Activated CD8-positive, alpha-beta memory T cell treated with anti-CD3 and anti-CD28 coated beads, Interleukin-2, amount 50 U/mL, for 1 hour (primary cell): Measurements from ENCODE around the gene TANGO2.

ENCODE experiments used
- DNase-seq: peaks from one replicate; pipeline ENCODE4 v3.0.0-alpha.2; 2020; ENCODE audit errors: extremely low read depth

Gene TANGO2

GRCh38 chr22:20020533-20021195 is at the start of gene TANGO2:
Gene TANGO2, plus strand, starts transcription at chr22:20021110. Its CDS starts 15,689 bp downstream, at chr22:20036799.
- DNase-seq = peak; percentile 58

- DNase-seq = no peak
These were observed 49.4 kb upstream of the TANGO2 start for GRCh38 chr22:19971276-19972124.

- DNase-seq = no peak
These were observed 48.7 kb upstream of the TANGO2 start for GRCh38 chr22:19972251-19972650.

GRCh38 chr22:19972652-19973550 is 48.0 kb upstream of the TANGO2 start:
- no peak for DNase-seq

GRCh38 chr22:19973551-19974267 is 47.2 kb upstream of the TANGO2 start:
- no peak for DNase-seq

GRCh38 chr22:19974268-19974861 is 46.5 kb upstream of the TANGO2 start:
- no peak for DNase-seq

GRCh38 chr22:19974935-19975706 is 45.8 kb upstream of the TANGO2 start:
- DNase-seq = no peak

- DNase-seq = no peak
These were observed 45.2 kb upstream of the TANGO2 start for GRCh38 chr22:19975707-19976035.

GRCh38 chr22:19976671-19977070 is 44.2 kb upstream of the TANGO2 start:
- no peak for DNase-seq

- DNase-seq = no peak
These were observed 43.3 kb upstream of the TANGO2 start for GRCh38 chr22:19977296-19978243.

- no peak for DNase-seq
These were observed 42.2 kb upstream of the TANGO2 start for GRCh38 chr22:19978748-19979147.

- DNase-seq = no peak
These were observed 41.0 kb upstream of the TANGO2 start for GRCh38 chr22:19979712-19980493.

- DNase-seq = no peak
These were observed 40.1 kb upstream of the TANGO2 start for GRCh38 chr22:19980766-19981165.

GRCh38 chr22:19981171-19981960 is 39.5 kb upstream of the TANGO2 start:
- DNase-seq = no peak

- DNase-seq = no peak
These were observed 38.7 kb upstream of the TANGO2 start for GRCh38 chr22:19981961-19982920.

GRCh38 chr22:19982991-19983578 is 37.8 kb upstream of the TANGO2 start:
- DNase-seq = no peak
